ENCODE results near the gene ATXN7L3B. TPM values are rescaled to one million over a fixed set of nuclear protein-coding genes. Genes with fewer than 3 reads are reported as not detected.

Gene ATXN7L3B
- total and polyA plus RNA-seq, 2 experiments from 2014 or later = 14.0 to 40.8 TPM

GRCh38 chr12:74538491-74539258 is 1.0 kb downstream of the ATXN7L3B start:
- 0 out of 2 replicates have a peak, but pooled peaks cover 6% of the 10 kb centered on the region for H4K20me1 ChIP-seq (replicated peaks; ENCODE audit: insufficient read depth)
- peaks cover 56% of the 10 kb centered on the region for H3K79me2 ChIP-seq (replicated peaks; ENCODE audit: insufficient read depth)
- no peaks in the 10 kb centered on the region for H3K36me3 ChIP-seq (ENCODE audit: insufficient read depth)
- no peak for TF ChIP-seq REST (IDR thresholded peaks at IDR 0.05; ENCODE audit: unreplicated experiment)
- TF ChIP-seq STAT1 (IDR thresholded peaks at IDR 0.05; ENCODE audit: unreplicated experiment) = no peak
- TF ChIP-seq CREB1 (CRISPR knock-in tag; IDR thresholded peaks at IDR 0.05; ENCODE audit: low read depth) = no peak
- no peak for TF ChIP-seq ZNF114 (CRISPR knock-in tag; IDR thresholded peaks at IDR 0.05)
- TF ChIP-seq CTCF (conservative IDR thresholded peaks at IDR 0.05; ENCODE audit: low read depth in 2 of 2) = no peak
- TF ChIP-seq ETS1 (IDR thresholded peaks at IDR 0.05) = no peak
- TF ChIP-seq POLR2AphosphoS5 (IDR thresholded peaks at IDR 0.05; ENCODE audit: low read depth) = no peak
- TF ChIP-seq ZNF462 (CRISPR knock-in tag; IDR thresholded peaks at IDR 0.05) = no peak
- no peak for TF ChIP-seq NANOG (IDR thresholded peaks at IDR 0.05; ENCODE audit: borderline replicate concordance)
- no peak for TF ChIP-seq EZH2phosphoT487 (IDR thresholded peaks at IDR 0.05; ENCODE audit: unreplicated experiment)
- TF ChIP-seq EZH2 (IDR thresholded peaks at IDR 0.05; ENCODE audit: low read depth, unreplicated experiment) = no peak
- Mint-ChIP-seq H3K4me1 (peaks cover 55% of the 10 kb centered on the region), H3K9me3 (no peaks in the 10 kb centered on the region), H3K27me3 (ENCODE audit: insufficient read depth, low read depth, poor library complexity) (peaks cover 8% of the 10 kb centered on the region), H3K27ac (peak overlapping the region; percentile 99), H3K4me3 (peak overlapping the region; percentile 99), H3K36me3 (ENCODE audit: low read depth) (peaks cover 32% of the 10 kb centered on the region)
- peak overlapping the region; percentile 73 for H3K4me2 ChIP-seq
- H2AFZ ChIP-seq = no peak overlapping the region
- H3K4me1 ChIP-seq (ENCODE audit: insufficient read depth) = peaks cover 43% of the 10 kb centered on the region
- H3K4me3 ChIP-seq = peak overlapping the region; percentile 87
- H3K27me3 ChIP-seq (ENCODE audit: insufficient read depth) = no peaks in the 10 kb centered on the region
- no peaks in the 10 kb centered on the region for H3K9me2 ChIP-seq (ENCODE audit: insufficient read depth)
- H3F3A ChIP-seq (replicated peaks; ENCODE audit: low read depth) = peaks cover 5% of the 10 kb centered on the region
- ATAC-seq = peak; percentile 7; the same call in 1 of the 3 replicates
- DNase-seq (ENCODE audit: low spot score) = no peak
- H3K27ac ChIP-seq (ENCODE audit: low read depth) = peak overlapping the region; percentile 98

All from GM23338 (cell line).